GM23338 (cell line): ENCODE measurements around the gene DROSHA. TPM values are rescaled to one million over a fixed set of nuclear protein-coding genes. Genes with fewer than 3 reads are reported as not detected.

Experiments used
- ATAC-seq: fragments of 200-7000 bp; cut with Tn5 transposase; 3 replicates; pipeline ENCODE4 v1.9.1; 2020
- DNase-seq: peaks from one replicate; pipeline ENCODE4 v3.0.0-alpha.2; 2015; ENCODE audit warnings: low spot score
- H2AFZ ChIP-seq: fragments of 200-600 bp; sonication (generic); 2 replicates; pipeline ENCODE4 v1.8.0; 2016; ENCODE audit warnings: antibody characterized with exemption, mild to moderate bottlenecking, moderate library complexity
- H3F3A ChIP-seq: fragments of 200-600 bp; sonication (generic); replicated peaks from 2 replicates; pipeline ENCODE4 v1.8.0; 2017; ENCODE audit warnings: antibody characterized with exemption, mixed run types, low read depth
- H3K27ac ChIP-seq: fragments of 200-600 bp; sonication (generic); 2 replicates; pipeline ENCODE4 v1.6.1; 2016; ENCODE audit warnings: low read depth
- H3K27me3 ChIP-seq: fragments of 200-600 bp; sonication (generic); 2 replicates; pipeline ENCODE4 v1.8.0; 2016; ENCODE audit warnings: mild to moderate bottlenecking, mixed run types, moderate library complexity; ENCODE audit not compliant: insufficient read depth
- H3K36me3 ChIP-seq: fragments of 200-600 bp; sonication (generic); 2 replicates; pipeline ENCODE4 v1.8.0; 2016; ENCODE audit warnings: mild to moderate bottlenecking; ENCODE audit not compliant: insufficient read depth
- H3K4me1 ChIP-seq: fragments of 200-600 bp; sonication (generic); 2 replicates; pipeline ENCODE4 v1.8.0; 2016; ENCODE audit warnings: mild to moderate bottlenecking, moderate library complexity; ENCODE audit not compliant: insufficient read depth
- H3K4me2 ChIP-seq: fragments of 200-600 bp; sonication (generic); 2 replicates; pipeline ENCODE4 v1.7.1; 2017; ENCODE audit warnings: mixed run types
- H3K4me3 ChIP-seq: fragments of 200-600 bp; sonication (generic); 2 replicates; pipeline ENCODE4 v1.6.1; 2016; ENCODE audit warnings: mixed run types
- H3K79me2 ChIP-seq: fragments of 200-600 bp; sonication (generic); replicated peaks from 2 replicates; pipeline ENCODE4 v1.8.0; 2017; ENCODE audit warnings: mild to moderate bottlenecking; ENCODE audit not compliant: insufficient read depth
- H3K9me2 ChIP-seq: fragments of 200-600 bp; sonication (generic); 2 replicates; pipeline ENCODE4 v1.8.0; 2017; ENCODE audit not compliant: insufficient read depth
- H4K20me1 ChIP-seq: fragments of 200-600 bp; sonication (generic); replicated peaks from 2 replicates; pipeline ENCODE4 v1.8.0; 2017; ENCODE audit warnings: mild to moderate bottlenecking; ENCODE audit not compliant: insufficient read depth
- H3K27ac Mint-ChIP-seq: 2 replicates; pipeline ENCODE4 v1.8.0; 2020; ENCODE audit warnings: inconsistent platforms, mild to moderate bottlenecking, moderate library complexity, mixed read lengths
- H3K27me3 Mint-ChIP-seq: 3 replicates; pipeline ENCODE4 v1.8.0; 2022; ENCODE audit warnings: low read depth, mild to moderate bottlenecking, moderate library complexity, mixed read lengths, inconsistent platforms; ENCODE audit not compliant: insufficient read depth, poor library complexity
- H3K36me3 Mint-ChIP-seq: 3 replicates; pipeline ENCODE4 v1.8.0; 2021; ENCODE audit warnings: low read depth, mild to moderate bottlenecking, inconsistent platforms, moderate library complexity, mixed read lengths
- H3K4me1 Mint-ChIP-seq: 3 replicates; pipeline ENCODE4 v1.8.0; 2020; ENCODE audit warnings: mild to moderate bottlenecking, inconsistent platforms, mixed read lengths
- H3K4me3 Mint-ChIP-seq: 3 replicates; pipeline ENCODE4 v1.8.0; 2021; ENCODE audit warnings: moderate library complexity, mild to moderate bottlenecking, inconsistent platforms, mixed read lengths
- H3K9me3 Mint-ChIP-seq: 3 replicates; pipeline ENCODE4 v1.8.0; 2020; ENCODE audit warnings: moderate library complexity, mild to moderate bottlenecking, inconsistent platforms, mixed read lengths
- CREB1 ChIP-seq: fragments of 250-450 bp; sonication (Bioruptor Pico); IDR thresholded peaks from 2 replicates; pipeline ENCODE4 v1.5.0; 2020; ENCODE audit warnings: low read depth, mild to moderate bottlenecking, moderate library complexity
- ETS1 ChIP-seq: IDR thresholded peaks from 2 replicates; pipeline ENCODE4 v1.6.1; 2016; ENCODE audit warnings: antibody characterized with exemption
- EZH2 ChIP-seq: fragments of 200-600 bp; sonication (generic); IDR thresholded peaks from one replicate; pipeline ENCODE4 v1.8.0; 2017; ENCODE audit warnings: antibody characterized with exemption, mild to moderate bottlenecking, low read depth; ENCODE audit not compliant: unreplicated experiment
- EZH2phosphoT487 ChIP-seq: fragments of 200-600 bp; sonication (generic); IDR thresholded peaks from one replicate; pipeline ENCODE4 v1.8.1; 2018; ENCODE audit warnings: antibody characterized with exemption; ENCODE audit not compliant: unreplicated experiment
- JUNB ChIP-seq: IDR thresholded peaks from one replicate; pipeline ENCODE4 v1.6.1; 2016; ENCODE audit warnings: antibody characterized with exemption; ENCODE audit not compliant: unreplicated experiment
- NANOG ChIP-seq: IDR thresholded peaks from 2 replicates; pipeline ENCODE4 v1.6.1; 2016; ENCODE audit warnings: antibody characterized with exemption, borderline replicate concordance
- polyA plus RNA-seq: library from polyadenylated mRNA; unstranded; fragments of >200 nt; fragmentation: Nextera tagmentation; extraction: Ambion mirVana; gene quantifications from 2 replicates; pipeline ENCODE4 v1.2.1, GENCODE V29; 2016
- total RNA-seq: library from RNA; depleted of rRNA; stranded (reverse); fragments of >200 nt; shearing (Covaris generic); gene quantifications from 2 replicates; pipeline ENCODE4 v1.2.3, GENCODE V29; 2014
- TF ChIP-seq, protein P1 (sequence below): IDR thresholded peaks from one replicate; pipeline ENCODE4 v1.6.1; 2018; ENCODE audit warnings: antibody characterized with exemption; ENCODE audit not compliant: unreplicated experiment
- TF ChIP-seq, protein P2 (sequence below), 2 experiments: fragments of 200-600 bp in 1 of 2; sonication (generic) in 1 of 2; conservative IDR thresholded peaks; 2 replicates each; pipeline versions ENCODE4 v1.5.1 to v1.6.1; 2016 to 2017; ENCODE audit warnings: antibody characterized with exemption in 2 of 2, low read depth in 2 of 2, mild to moderate bottlenecking in 2 of 2, moderate library complexity in 1 of 2

DROSHA gene
- total and polyA plus RNA-seq, 2 experiments from 2014 or later: 70.6 to 87.8 TPM

- Histone ChIP-seq H3K27ac (peak overlapping the region; percentile 60), H3K9me2 (peaks cover 24% of the 10 kb centered on the region), H3K36me3 (no peaks in the 10 kb centered on the region), H2AFZ (no peak overlapping the region), H3K4me2 (no peak overlapping the region), H3K4me1 (peaks cover 13% of the 10 kb centered on the region), H4K20me1 (no peaks in the 10 kb centered on the region), H3F3A (no peaks in the 10 kb centered on the region), H3K27me3 (no peaks in the 10 kb centered on the region), H3K4me3 (no peak overlapping the region), H3K79me2 (no peaks in the 10 kb centered on the region)
- Mint-ChIP-seq H3K36me3 (peaks cover 3% of the 10 kb centered on the region; the same call in 1 of the 3 replicates), H3K4me3 (no peak overlapping the region), H3K9me3 (peaks cover 2% of the 10 kb centered on the region; the same call in 1 of the 3 replicates), H3K27ac (no peak overlapping the region), H3K4me1 (peaks cover 18% of the 10 kb centered on the region), H3K27me3 (peaks cover 2% of the 10 kb centered on the region)
- ATAC-seq (no peak; the same call in 2 of the 3 replicates), DNase-seq (no peak)
- TF ChIP-seq, protein P1, sequence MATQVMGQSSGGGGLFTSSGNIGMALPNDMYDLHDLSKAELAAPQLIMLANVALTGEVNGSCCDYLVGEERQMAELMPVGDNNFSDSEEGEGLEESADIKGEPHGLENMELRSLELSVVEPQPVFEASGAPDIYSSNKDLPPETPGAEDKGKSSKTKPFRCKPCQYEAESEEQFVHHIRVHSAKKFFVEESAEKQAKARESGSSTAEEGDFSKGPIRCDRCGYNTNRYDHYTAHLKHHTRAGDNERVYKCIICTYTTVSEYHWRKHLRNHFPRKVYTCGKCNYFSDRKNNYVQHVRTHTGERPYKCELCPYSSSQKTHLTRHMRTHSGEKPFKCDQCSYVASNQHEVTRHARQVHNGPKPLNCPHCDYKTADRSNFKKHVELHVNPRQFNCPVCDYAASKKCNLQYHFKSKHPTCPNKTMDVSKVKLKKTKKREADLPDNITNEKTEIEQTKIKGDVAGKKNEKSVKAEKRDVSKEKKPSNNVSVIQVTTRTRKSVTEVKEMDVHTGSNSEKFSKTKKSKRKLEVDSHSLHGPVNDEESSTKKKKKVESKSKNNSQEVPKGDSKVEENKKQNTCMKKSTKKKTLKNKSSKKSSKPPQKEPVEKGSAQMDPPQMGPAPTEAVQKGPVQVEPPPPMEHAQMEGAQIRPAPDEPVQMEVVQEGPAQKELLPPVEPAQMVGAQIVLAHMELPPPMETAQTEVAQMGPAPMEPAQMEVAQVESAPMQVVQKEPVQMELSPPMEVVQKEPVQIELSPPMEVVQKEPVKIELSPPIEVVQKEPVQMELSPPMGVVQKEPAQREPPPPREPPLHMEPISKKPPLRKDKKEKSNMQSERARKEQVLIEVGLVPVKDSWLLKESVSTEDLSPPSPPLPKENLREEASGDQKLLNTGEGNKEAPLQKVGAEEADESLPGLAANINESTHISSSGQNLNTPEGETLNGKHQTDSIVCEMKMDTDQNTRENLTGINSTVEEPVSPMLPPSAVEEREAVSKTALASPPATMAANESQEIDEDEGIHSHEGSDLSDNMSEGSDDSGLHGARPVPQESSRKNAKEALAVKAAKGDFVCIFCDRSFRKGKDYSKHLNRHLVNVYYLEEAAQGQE: no peak
- TF ChIP-seq ETS1: no peak
These were observed 168.8 kb downstream of the DROSHA start for GRCh38 chr5:31362931-31363568.

DNA sequence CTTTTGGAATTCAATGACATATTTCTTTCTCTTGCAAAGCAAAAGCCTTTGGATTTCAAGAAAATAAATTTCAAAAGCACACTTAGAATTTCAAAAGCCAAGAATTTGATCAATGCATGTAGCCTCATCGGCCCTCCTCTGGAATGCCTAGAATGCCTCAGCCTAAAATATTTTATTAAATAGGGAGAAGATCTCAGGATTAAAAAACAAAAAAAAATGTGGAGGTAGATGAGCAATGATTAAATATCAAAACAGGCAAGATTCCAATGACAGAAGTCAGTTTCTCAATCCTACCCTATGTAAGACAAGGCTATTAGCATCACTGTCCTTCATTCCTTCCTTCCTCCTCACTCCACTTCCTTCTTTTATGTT, 169.4 kb downstream of the DROSHA start:
- ATAC-seq (peak; percentile 40; the same call in 2 of the 3 replicates), DNase-seq (peak; percentile 72)
- peak overlapping the region; percentile 76; the same call in 1 of the 2 replicates for H3K27ac Mint-ChIP-seq
- H3K4me1 Mint-ChIP-seq: peaks cover 18% of the 10 kb centered on the region
- peaks cover 3% of the 10 kb centered on the region; the same call in 1 of the 3 replicates for H3K36me3 Mint-ChIP-seq
- peaks cover 4% of the 10 kb centered on the region for H3K27me3 Mint-ChIP-seq
- H3K36me3 ChIP-seq: no peaks in the 10 kb centered on the region
- peaks cover 13% of the 10 kb centered on the region for H3K4me1 ChIP-seq
- H3K4me3 Mint-ChIP-seq: no peak overlapping the region
- H4K20me1 ChIP-seq: no peaks in the 10 kb centered on the region
- H3K27me3 ChIP-seq: no peaks in the 10 kb centered on the region
- no peak overlapping the region for H3K4me3 ChIP-seq
- no peak overlapping the region for H3K4me2 ChIP-seq
- H3K9me3 Mint-ChIP-seq: peaks cover 2% of the 10 kb centered on the region; the same call in 2 of the 3 replicates
- no peak overlapping the region for H2AFZ ChIP-seq
- no peaks in the 10 kb centered on the region for H3K79me2 ChIP-seq
- H3K27ac ChIP-seq: peak overlapping the region; percentile 82
- no peaks in the 10 kb centered on the region for H3F3A ChIP-seq
- peaks cover 24% of the 10 kb centered on the region for H3K9me2 ChIP-seq
- no peak for TF ChIP-seq JUNB
- TF ChIP-seq, protein P2, sequence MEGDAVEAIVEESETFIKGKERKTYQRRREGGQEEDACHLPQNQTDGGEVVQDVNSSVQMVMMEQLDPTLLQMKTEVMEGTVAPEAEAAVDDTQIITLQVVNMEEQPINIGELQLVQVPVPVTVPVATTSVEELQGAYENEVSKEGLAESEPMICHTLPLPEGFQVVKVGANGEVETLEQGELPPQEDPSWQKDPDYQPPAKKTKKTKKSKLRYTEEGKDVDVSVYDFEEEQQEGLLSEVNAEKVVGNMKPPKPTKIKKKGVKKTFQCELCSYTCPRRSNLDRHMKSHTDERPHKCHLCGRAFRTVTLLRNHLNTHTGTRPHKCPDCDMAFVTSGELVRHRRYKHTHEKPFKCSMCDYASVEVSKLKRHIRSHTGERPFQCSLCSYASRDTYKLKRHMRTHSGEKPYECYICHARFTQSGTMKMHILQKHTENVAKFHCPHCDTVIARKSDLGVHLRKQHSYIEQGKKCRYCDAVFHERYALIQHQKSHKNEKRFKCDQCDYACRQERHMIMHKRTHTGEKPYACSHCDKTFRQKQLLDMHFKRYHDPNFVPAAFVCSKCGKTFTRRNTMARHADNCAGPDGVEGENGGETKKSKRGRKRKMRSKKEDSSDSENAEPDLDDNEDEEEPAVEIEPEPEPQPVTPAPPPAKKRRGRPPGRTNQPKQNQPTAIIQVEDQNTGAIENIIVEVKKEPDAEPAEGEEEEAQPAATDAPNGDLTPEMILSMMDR (conservative IDR thresholded peaks at IDR 0.05; ENCODE audit: low read depth in 2 of 2): no peak
- TF ChIP-seq EZH2: no peak
- no peak for TF ChIP-seq NANOG
- TF ChIP-seq EZH2phosphoT487: no peak
- TF ChIP-seq CREB1 (CRISPR knock-in tag): no peak
